Measurements from ENCODE around the gene MTMR11. TPM values are rescaled to one million over a fixed set of nuclear protein-coding genes. Genes with fewer than 3 reads are reported as not detected.

MTMR11 gene
- total RNA-seq, 1 experiment from 2014 or later = 23.8 TPM

GRCh38 chr1:149937759-149938158 lies 1.1 kb upstream of the MTMR11 start:
- Mint-ChIP-seq H3K4me3 (ENCODE audit: unreplicated experiment) (peak overlapping the region; percentile 91), H3K36me3 (ENCODE audit: insufficient read depth, unreplicated experiment) (peaks cover 4% of the 10 kb centered on the region), H3K27me3 (ENCODE audit: insufficient read depth, unreplicated experiment) (no peaks in the 10 kb centered on the region), H3K9me3 (ENCODE audit: unreplicated experiment) (no peaks in the 10 kb centered on the region), H3K4me1 (ENCODE audit: insufficient read depth, unreplicated experiment) (peaks cover 48% of the 10 kb centered on the region), H3K27ac (ENCODE audit: low read depth, unreplicated experiment) (peak overlapping the region; percentile 93)
- TF ChIP-seq, protein P1, sequence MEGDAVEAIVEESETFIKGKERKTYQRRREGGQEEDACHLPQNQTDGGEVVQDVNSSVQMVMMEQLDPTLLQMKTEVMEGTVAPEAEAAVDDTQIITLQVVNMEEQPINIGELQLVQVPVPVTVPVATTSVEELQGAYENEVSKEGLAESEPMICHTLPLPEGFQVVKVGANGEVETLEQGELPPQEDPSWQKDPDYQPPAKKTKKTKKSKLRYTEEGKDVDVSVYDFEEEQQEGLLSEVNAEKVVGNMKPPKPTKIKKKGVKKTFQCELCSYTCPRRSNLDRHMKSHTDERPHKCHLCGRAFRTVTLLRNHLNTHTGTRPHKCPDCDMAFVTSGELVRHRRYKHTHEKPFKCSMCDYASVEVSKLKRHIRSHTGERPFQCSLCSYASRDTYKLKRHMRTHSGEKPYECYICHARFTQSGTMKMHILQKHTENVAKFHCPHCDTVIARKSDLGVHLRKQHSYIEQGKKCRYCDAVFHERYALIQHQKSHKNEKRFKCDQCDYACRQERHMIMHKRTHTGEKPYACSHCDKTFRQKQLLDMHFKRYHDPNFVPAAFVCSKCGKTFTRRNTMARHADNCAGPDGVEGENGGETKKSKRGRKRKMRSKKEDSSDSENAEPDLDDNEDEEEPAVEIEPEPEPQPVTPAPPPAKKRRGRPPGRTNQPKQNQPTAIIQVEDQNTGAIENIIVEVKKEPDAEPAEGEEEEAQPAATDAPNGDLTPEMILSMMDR (IDR thresholded peaks at IDR 0.05; ENCODE audit: unreplicated experiment) = no peak
- BruUV-seq (replicated peaks) = no TSS peak
- CTCF ChIA-PET = interaction anchor here (0.6 to 1.5 kb wide), 9 partner anchors 9 to 126 kb away, joined by 3 to 6 read pairs (median 3); partner anchors contain the start of gene SF3B4
- intact Hi-C loops (cut with micrococcal nuclease) = no loop called here
- no peak for DNase-seq (ENCODE audit: unreplicated experiment)
- POLR2A ChIA-PET = interaction anchor here (0.6 to 9.2 kb wide), 22 partner anchors 10 to 426 kb away, joined by 3 to 273 read pairs (median 5); partner anchors contain the start of genes BOLA1, OTUD7B, PLEKHO1 and RPRD2

DNA sequence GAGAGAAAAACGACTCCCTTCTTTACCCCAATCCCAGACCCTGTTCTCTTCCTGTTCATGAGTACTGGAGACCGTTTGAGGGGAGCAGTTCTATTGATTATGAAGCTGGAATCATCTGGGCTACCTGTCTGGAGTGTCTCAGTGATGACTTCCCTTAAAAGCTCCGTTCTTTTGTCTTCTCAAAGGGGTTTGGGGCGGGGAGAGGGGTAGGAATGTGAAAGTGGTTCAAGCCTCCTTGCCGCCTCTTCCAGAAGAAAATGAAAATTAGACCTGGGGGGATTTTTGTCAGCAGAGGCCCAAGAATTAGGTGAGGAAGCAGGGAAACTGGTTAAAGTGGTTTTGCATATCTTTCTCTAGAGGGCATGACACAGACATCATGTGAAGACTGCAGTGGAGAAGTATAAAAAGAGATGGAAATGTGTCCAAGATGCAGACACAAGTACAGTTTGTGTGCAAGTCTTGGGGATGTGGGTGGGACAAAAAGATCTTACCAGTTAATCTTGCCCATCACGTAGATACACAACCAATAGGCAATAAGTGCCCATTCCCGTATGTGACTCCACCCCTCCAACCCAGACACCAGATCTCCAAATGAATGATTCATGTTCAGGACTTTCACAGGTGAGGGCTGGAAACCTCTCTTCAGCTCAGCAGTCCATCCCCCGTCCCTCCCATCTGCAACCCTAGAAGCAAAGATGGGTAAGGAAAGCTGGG lies 470 bp upstream of the MTMR11 start:
- TF ChIP-seq, protein P1 (IDR thresholded peaks at IDR 0.05; ENCODE audit: unreplicated experiment) = peak; percentile 23
- peak overlapping the region; percentile 93 for H3K27ac Mint-ChIP-seq (ENCODE audit: low read depth, unreplicated experiment)
- intact Hi-C loops (cut with micrococcal nuclease) = no loop called here
- ChIA-PET POLR2A (interaction anchor here (0.6 to 9.2 kb wide), 24 partner anchors 10 to 427 kb away, joined by 3 to 273 read pairs (median 5); partner anchors contain the start of genes BOLA1, OTUD7B, PLEKHO1 and RPRD2), CTCF (interaction anchor here (0.6 to 1.7 kb wide), 10 partner anchors 8 to 127 kb away, joined by 3 to 6 read pairs (median 4); partner anchors contain the start of gene SF3B4)
- H3K9me3 Mint-ChIP-seq (ENCODE audit: unreplicated experiment) = no peaks in the 10 kb centered on the region
- peaks cover 48% of the 10 kb centered on the region for H3K4me1 Mint-ChIP-seq (ENCODE audit: insufficient read depth, unreplicated experiment)
- peak; percentile 96 for DNase-seq (ENCODE audit: unreplicated experiment)
- no TSS peak for BruUV-seq (replicated peaks)
- no peaks in the 10 kb centered on the region for H3K27me3 Mint-ChIP-seq (ENCODE audit: insufficient read depth, unreplicated experiment)
- H3K4me3 Mint-ChIP-seq (ENCODE audit: unreplicated experiment) = peak overlapping the region; percentile 91
- H3K36me3 Mint-ChIP-seq (ENCODE audit: insufficient read depth, unreplicated experiment) = peaks cover 6% of the 10 kb centered on the region

DNA sequence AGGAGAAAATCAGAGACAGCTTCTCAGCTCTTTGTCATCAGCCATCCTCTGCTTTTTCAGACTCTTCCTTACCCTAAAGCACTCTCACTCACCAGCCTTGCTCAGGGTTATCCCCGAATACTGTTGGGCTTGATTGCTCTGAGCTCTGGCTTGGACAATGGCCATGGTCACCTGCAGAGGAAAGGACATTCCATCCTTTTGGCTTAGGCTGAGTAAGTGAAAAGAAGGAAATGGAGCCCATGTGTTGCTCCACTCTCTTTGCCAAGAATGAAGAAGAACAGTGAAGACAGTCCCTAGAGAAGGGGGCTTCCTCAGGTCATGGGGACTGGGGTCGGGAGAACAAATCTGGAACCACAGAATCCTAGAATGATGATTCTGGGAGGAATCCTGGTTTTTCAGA lies 2.3 kb downstream of the MTMR11 start:
- no peaks in the 10 kb centered on the region for H3K9me3 Mint-ChIP-seq (ENCODE audit: unreplicated experiment)
- H3K27me3 Mint-ChIP-seq (ENCODE audit: insufficient read depth, unreplicated experiment) = no peaks in the 10 kb centered on the region
- H3K36me3 Mint-ChIP-seq (ENCODE audit: insufficient read depth, unreplicated experiment) = peaks cover 5% of the 10 kb centered on the region
- ChIA-PET POLR2A (interaction anchor here (0.6 to 7.3 kb wide), 3 partner anchors 9 to 124 kb away, joined by 3 to 228 read pairs (median 3); a partner anchor contains a TSS), CTCF (interaction anchor here (1.5 kb wide), 1 partner anchor 117 kb away, joined by 5 read pairs; no protein-coding TSS in a partner anchor)
- TF ChIP-seq, protein P1 (IDR thresholded peaks at IDR 0.05; ENCODE audit: unreplicated experiment) = no peak
- H3K4me1 Mint-ChIP-seq (ENCODE audit: insufficient read depth, unreplicated experiment) = peaks cover 59% of the 10 kb centered on the region
- no peak overlapping the region for H3K27ac Mint-ChIP-seq (ENCODE audit: low read depth, unreplicated experiment)
- no TSS peak for BruUV-seq (replicated peaks)
- intact Hi-C loops (cut with micrococcal nuclease) = no loop called here
- DNase-seq (ENCODE audit: unreplicated experiment) = no peak
- H3K4me3 Mint-ChIP-seq (ENCODE audit: unreplicated experiment) = no peak overlapping the region

- ChIA-PET POLR2A (interaction anchor here (1.3 to 7.3 kb wide), 3 partner anchors 10 to 78 kb away, joined by 3 to 228 read pairs (median 4); partner anchors contain the start of gene OTUD7B), CTCF (interaction anchor here (1.5 kb wide), 1 partner anchor 118 kb away, joined by 5 read pairs; no protein-coding TSS in a partner anchor)
- H3K4me1 Mint-ChIP-seq (ENCODE audit: insufficient read depth, unreplicated experiment) = peaks cover 64% of the 10 kb centered on the region
- peaks cover 5% of the 10 kb centered on the region for H3K36me3 Mint-ChIP-seq (ENCODE audit: insufficient read depth, unreplicated experiment)
- no peaks in the 10 kb centered on the region for H3K27me3 Mint-ChIP-seq (ENCODE audit: insufficient read depth, unreplicated experiment)
- no peak overlapping the region for H3K27ac Mint-ChIP-seq (ENCODE audit: low read depth, unreplicated experiment)
- no peaks in the 10 kb centered on the region for H3K9me3 Mint-ChIP-seq (ENCODE audit: unreplicated experiment)
- DNase-seq (ENCODE audit: unreplicated experiment) = no peak
- TF ChIP-seq, protein P1 (IDR thresholded peaks at IDR 0.05; ENCODE audit: unreplicated experiment) = no peak
- BruUV-seq (replicated peaks) = no TSS peak
- intact Hi-C loops (cut with micrococcal nuclease) = no loop called here
- no peak overlapping the region for H3K4me3 Mint-ChIP-seq (ENCODE audit: unreplicated experiment)
Measured at GRCh38 chr1:149933208-149933607, 3.5 kb downstream of the MTMR11 start.
